Sigmoid colon (tissue), 7 donors: Measurements from ENCODE around the gene DEPDC7. TPM values are rescaled to one million over a fixed set of nuclear protein-coding genes. Genes with fewer than 3 reads are reported as not detected.
A peak's percentile ranks its signal among the peaks of the same experiment; 100 is the strongest.

Experiments used
- DNase-seq: peaks from one replicate; pipeline ENCODE4 v3.0.0-alpha.2; 2019
- H3K27ac ChIP-seq, 4 donors: fragments of 200-600 bp; sonication (generic); one replicate each; pipeline ENCODE4 v1.5.1; 2016 to 2019; ENCODE audit warnings: mild to moderate bottlenecking in 1 of 4
- H3K27me3 ChIP-seq, 3 donors: fragments of 200-600 bp; sonication (generic); one replicate each; pipeline ENCODE4 v1.5.1; 2019; ENCODE audit warnings: mild to moderate bottlenecking in 1 of 3
- H3K36me3 ChIP-seq, 4 donors: fragments of 200-600 bp; sonication (generic); one replicate each; pipeline ENCODE4 v1.5.1; 2016 to 2019
- H3K4me1 ChIP-seq, 4 donors: fragments of 200-600 bp; sonication (generic); one replicate each; pipeline ENCODE4 v1.5.1; 2017 to 2019
- H3K4me3 ChIP-seq, 4 donors: fragments of 200-600 bp; sonication (generic); one replicate each; pipeline ENCODE4 v1.5.1; 2017 to 2019; ENCODE audit warnings: mild to moderate bottlenecking in 2 of 4, moderate library complexity in 1 of 4
- H3K9me3 ChIP-seq, 4 donors: fragments of 200-600 bp in 3 of 4; sonication (generic) in 3 of 4; one replicate each; pipeline versions ENCODE4 v1.5.1 to v1.6.1; 2013 to 2019
- CTCF ChIP-seq, 4 experiments: fragments of 450-650 bp in 3 of 4; fragments of 200-600 bp in 1 of 4; IDR thresholded peaks; one replicate each; pipeline ENCODE4 v1.5.1; 2016 to 2019; ENCODE audit warnings: antibody characterized with exemption in 4 of 4, mild to moderate bottlenecking in 3 of 4, moderate library complexity in 2 of 4
- EP300 ChIP-seq, 4 donors: sonication (generic); formaldehyde crosslinking; IDR thresholded peaks; one replicate each; pipeline ENCODE4 v1.6.1; 2017; ENCODE audit warnings: antibody characterized with exemption in 4 of 4
- POLR2A ChIP-seq, 2 donors: fragments of 450-650 bp; IDR thresholded peaks; one replicate each; pipeline ENCODE4 v1.6.1; 2016; ENCODE audit warnings: antibody characterized with exemption in 2 of 2, mild to moderate bottlenecking in 2 of 2, moderate library complexity in 2 of 2
- POLR2AphosphoS5 ChIP-seq, 4 donors: sonication (generic); formaldehyde crosslinking; IDR thresholded peaks; one replicate each; pipeline ENCODE4 v1.6.1; 2017; ENCODE audit warnings: antibody characterized with exemption in 4 of 4
- WGBS, 2 donors: extraction: QIAGEN DNeasy Blood & Tissue Kit; methylation state at CpG; one replicate each; pipeline ENCODE4 v1.1.7; 2013; 5-methylcytosine and 5-hydroxymethylcytosine counted together
- intact Hi-C: fragments of 100-400 bp; cut with DNase I; formaldehyde crosslinking; loops from one replicate; pipeline ENCODE4 v1.15.1; 2023
- polyA plus RNA-seq, 3 donors: library from polyadenylated mRNA; stranded (reverse); fragments of 200-250 nt; gene quantifications; one replicate each; pipeline ENCODE4 v1.2.3, GENCODE V29; 2013
- total RNA-seq, 4 donors: library from RNA; depleted of rRNA; stranded (reverse); fragments of >200 nt; gene quantifications; one replicate each; pipeline ENCODE4 v1.1.0, GENCODE V29; 2016
- donor health status: healthy with polysubstance abuse.
- donor health status: Bipolar disorder and iron deficiency.
- donor health status: healthy.

Gene DEPDC7
- total and polyA plus RNA-seq, 7 donors, result 2.0 to 7.5 (median 3.8) TPM

- peaks cover 0 to 24% (median 21%) of the 10 kb centered on the region in 4 donors for H3K4me1 ChIP-seq
- H3K36me3 ChIP-seq, result peaks cover 0 to 9% (median 4%) of the 10 kb centered on the region in 4 donors
- WGBS, 2 donors, result 0% methylated on average over 84 of the region's 84 CpGs
- intact Hi-C loops, result loop anchor here (2.0 to 10.0 kb wide), 4 partner anchors 25 to 1013 kb away; partner anchors contain the start of genes CAPRIN1, HIPK3 and QSER1
- peak within 1 kb of the TSS; percentile 72 to 98 (median 79) for H3K4me3 ChIP-seq
- no peaks in the 10 kb centered on the region for H3K27me3 ChIP-seq
- TF ChIP-seq EP300 (IDR thresholded peaks at IDR 0.05), result no peak
- TF ChIP-seq CTCF (IDR thresholded peaks at IDR 0.05), result no peak
- peak; percentile 62 to 80 (median 69) for TF ChIP-seq POLR2AphosphoS5 (IDR thresholded peaks at IDR 0.05)
- TF ChIP-seq POLR2A (IDR thresholded peaks at IDR 0.05), result peak; percentile 28 to 45
- DNase-seq, result peak; percentile 96
- H3K9me3 ChIP-seq, result no peaks in the 10 kb centered on the region
- peak within 1 kb of the TSS; percentile 97 to 100 (median 98) for H3K27ac ChIP-seq
Observed at GRCh38 chr11:33039274-33040032, 23.8 kb downstream of the DEPDC7 start, which contains the start of gene TCP11L1. TCP11L1 (plus strand) TSS chr11:33039572; CDS start chr11:33043774, 4,202 bp downstream.

- intact Hi-C loops, result no loop called here
- Histone ChIP-seq H3K36me3 (peaks cover 0 to 17% (median 4%) of the 10 kb centered on the region in 4 donors), H3K27me3 (no peaks in the 10 kb centered on the region), H3K4me1 (peaks cover 0 to 24% (median 21%) of the 10 kb centered on the region in 4 donors), H3K9me3 (no peaks in the 10 kb centered on the region), H3K27ac (peak overlapping the region; percentile 97 to 100 (median 98)), H3K4me3 (peak overlapping the region; percentile 72 to 98 (median 79))
- TF ChIP-seq EP300 (IDR thresholded peaks at IDR 0.05) (no peak), POLR2AphosphoS5 (IDR thresholded peaks at IDR 0.05) (no peak), CTCF (IDR thresholded peaks at IDR 0.05) (no peak), POLR2A (IDR thresholded peaks at IDR 0.05) (no peak)
- WGBS, 2 donors, result 6 to 7% methylated on average over 30 of the region's 30 CpGs
- DNase-seq, result no peak
Observed at GRCh38 chr11:33040033-33040861, 24.6 kb downstream of the DEPDC7 start.

- WGBS, 2 donors, result 64 to 67% methylated on average over 5 of the region's 5 CpGs
- peak overlapping the region in 3 of 4 donors; percentile 74 to 98 (median 84) for H3K4me3 ChIP-seq
- intact Hi-C loops, result no loop called here
Observed at GRCh38 chr11:33040862-33041453, 25.3 kb downstream of the DEPDC7 start.

More at GRCh38 chr11:33040862-33041453, 25.3 kb downstream of the DEPDC7 start:
- DNase-seq, result no peak
- no peak for TF ChIP-seq POLR2A (IDR thresholded peaks at IDR 0.05)
- no peak for TF ChIP-seq POLR2AphosphoS5 (IDR thresholded peaks at IDR 0.05)
- TF ChIP-seq CTCF (IDR thresholded peaks at IDR 0.05), result no peak
- no peak for TF ChIP-seq EP300 (IDR thresholded peaks at IDR 0.05)
- peaks cover 0 to 28% (median 21%) of the 10 kb centered on the region in 4 donors for H3K4me1 ChIP-seq
- H3K36me3 ChIP-seq, result peaks cover 0 to 23% (median 6%) of the 10 kb centered on the region in 4 donors
- no peaks in the 10 kb centered on the region for H3K9me3 ChIP-seq
- H3K27me3 ChIP-seq, result no peaks in the 10 kb centered on the region
- H3K27ac ChIP-seq, result peak overlapping the region; percentile 97 to 100 (median 98)
